Measurements from ENCODE around the gene CEP131.

Gene CEP131

DNA sequence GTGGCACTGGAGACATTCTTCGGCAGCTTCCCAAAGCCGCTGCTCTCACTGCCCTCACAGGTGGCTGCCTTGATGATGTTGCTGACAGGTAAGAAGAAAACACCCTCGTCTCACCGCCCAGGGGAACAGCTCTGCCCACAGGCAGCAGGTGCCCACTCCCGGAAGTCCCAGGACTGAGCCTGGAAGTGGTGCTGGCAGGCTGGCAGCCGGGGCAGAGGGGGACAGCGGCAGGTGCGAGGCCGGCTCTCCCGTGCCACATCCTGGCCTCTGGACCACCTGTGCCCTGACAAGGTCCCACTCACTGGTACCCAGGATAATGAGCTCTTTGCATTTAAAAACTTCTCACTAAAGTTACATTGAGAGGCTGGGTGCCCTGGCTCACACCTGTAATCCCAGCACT lies 20.4 kb downstream of the CEP131 start:
- H3K36me3 ChIP-seq (ENCODE audit: control insufficient read depth in 2 of 2, insufficient read depth in 1 of 2, low read length in 2 of 2) = peaks cover 9 to 69% of the 10 kb centered on the region in 2 experiments; a peak in 2 of 3 replicates
- no peaks in the 10 kb centered on the region for H3K4me1 ChIP-seq (ENCODE audit: control insufficient read depth, insufficient read depth, low read length)
- H3K27ac ChIP-seq (ENCODE audit: extremely low read depth, low read depth, low read length) = no peak overlapping the region
- TF ChIP-seq ZNF366 (tag by site-specific recombination; conservative IDR thresholded peaks at IDR 0.05) (no peak), ZNF214 (tag by site-specific recombination; IDR thresholded peaks at IDR 0.05; ENCODE audit: borderline replicate concordance) (no peak), ZNF585B (tag by site-specific recombination; IDR thresholded peaks at IDR 0.05) (no peak), ZNF514 (tag by site-specific recombination; IDR thresholded peaks at IDR 0.05) (no peak), ZNF561 (tag by site-specific recombination; IDR thresholded peaks at IDR 0.05; ENCODE audit: borderline replicate concordance) (no peak), ZNF266 (tag by site-specific recombination; IDR thresholded peaks at IDR 0.05; ENCODE audit: low read depth) (no peak), YY1 (tag by site-specific recombination; IDR thresholded peaks at IDR 0.05) (no peak), ZNF175 (tag by site-specific recombination; IDR thresholded peaks at IDR 0.05) (no peak), BCL11A (tag by site-specific recombination; IDR thresholded peaks at IDR 0.05; ENCODE audit: low read depth) (no peak), TCF7L2 (IDR thresholded peaks at IDR 0.05; ENCODE audit: borderline replicate concordance, low read depth, low read length) (no peak), ZNF211 (tag by site-specific recombination; IDR thresholded peaks at IDR 0.05; ENCODE audit: low read depth) (no peak), ZNF292 (tag by site-specific recombination; IDR thresholded peaks at IDR 0.05; ENCODE audit: borderline replicate concordance, low read depth) (no peak), ZNF626 (tag by site-specific recombination; IDR thresholded peaks at IDR 0.05) (no peak), ZNF133 (tag by site-specific recombination; IDR thresholded peaks at IDR 0.05) (no peak)
- TF ChIP-seq, protein P1, sequence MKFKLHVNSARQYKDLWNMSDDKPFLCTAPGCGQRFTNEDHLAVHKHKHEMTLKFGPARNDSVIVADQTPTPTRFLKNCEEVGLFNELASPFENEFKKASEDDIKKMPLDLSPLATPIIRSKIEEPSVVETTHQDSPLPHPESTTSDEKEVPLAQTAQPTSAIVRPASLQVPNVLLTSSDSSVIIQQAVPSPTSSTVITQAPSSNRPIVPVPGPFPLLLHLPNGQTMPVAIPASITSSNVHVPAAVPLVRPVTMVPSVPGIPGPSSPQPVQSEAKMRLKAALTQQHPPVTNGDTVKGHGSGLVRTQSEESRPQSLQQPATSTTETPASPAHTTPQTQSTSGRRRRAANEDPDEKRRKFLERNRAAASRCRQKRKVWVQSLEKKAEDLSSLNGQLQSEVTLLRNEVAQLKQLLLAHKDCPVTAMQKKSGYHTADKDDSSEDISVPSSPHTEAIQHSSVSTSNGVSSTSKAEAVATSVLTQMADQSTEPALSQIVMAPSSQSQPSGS (tag by site-specific recombination; IDR thresholded peaks at IDR 0.05; ENCODE audit: low read depth) = no peak
- TF ChIP-seq, protein P2, sequence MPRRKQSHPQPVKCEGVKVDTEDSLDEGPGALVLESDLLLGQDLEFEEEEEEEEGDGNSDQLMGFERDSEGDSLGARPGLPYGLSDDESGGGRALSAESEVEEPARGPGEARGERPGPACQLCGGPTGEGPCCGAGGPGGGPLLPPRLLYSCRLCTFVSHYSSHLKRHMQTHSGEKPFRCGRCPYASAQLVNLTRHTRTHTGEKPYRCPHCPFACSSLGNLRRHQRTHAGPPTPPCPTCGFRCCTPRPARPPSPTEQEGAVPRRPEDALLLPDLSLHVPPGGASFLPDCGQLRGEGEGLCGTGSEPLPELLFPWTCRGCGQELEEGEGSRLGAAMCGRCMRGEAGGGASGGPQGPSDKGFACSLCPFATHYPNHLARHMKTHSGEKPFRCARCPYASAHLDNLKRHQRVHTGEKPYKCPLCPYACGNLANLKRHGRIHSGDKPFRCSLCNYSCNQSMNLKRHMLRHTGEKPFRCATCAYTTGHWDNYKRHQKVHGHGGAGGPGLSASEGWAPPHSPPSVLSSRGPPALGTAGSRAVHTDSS (tag by site-specific recombination; IDR thresholded peaks at IDR 0.05) = no peak
- TF ChIP-seq, protein P3, sequence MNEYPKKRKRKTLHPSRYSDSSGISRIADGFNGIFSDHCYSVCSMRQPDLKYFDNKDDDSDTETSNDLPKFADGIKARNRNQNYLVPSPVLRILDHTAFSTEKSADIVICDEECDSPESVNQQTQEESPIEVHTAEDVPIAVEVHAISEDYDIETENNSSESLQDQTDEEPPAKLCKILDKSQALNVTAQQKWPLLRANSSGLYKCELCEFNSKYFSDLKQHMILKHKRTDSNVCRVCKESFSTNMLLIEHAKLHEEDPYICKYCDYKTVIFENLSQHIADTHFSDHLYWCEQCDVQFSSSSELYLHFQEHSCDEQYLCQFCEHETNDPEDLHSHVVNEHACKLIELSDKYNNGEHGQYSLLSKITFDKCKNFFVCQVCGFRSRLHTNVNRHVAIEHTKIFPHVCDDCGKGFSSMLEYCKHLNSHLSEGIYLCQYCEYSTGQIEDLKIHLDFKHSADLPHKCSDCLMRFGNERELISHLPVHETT (tag by site-specific recombination; IDR thresholded peaks at IDR 0.05) = no peak
- ChIA-PET POLR2A (interaction anchor here (1.0 kb wide), 1 partner anchor 12 kb away, joined by 3 read pairs; no protein-coding TSS in a partner anchor), CTCF (no interaction called here)
- H3K4me3 ChIP-seq (ENCODE audit: low read depth, low read length) = no peak overlapping the region
- no peaks in the 10 kb centered on the region for H3K9me3 ChIP-seq (ENCODE audit: control insufficient read depth, insufficient read depth, low read depth, low read length)

DNA sequence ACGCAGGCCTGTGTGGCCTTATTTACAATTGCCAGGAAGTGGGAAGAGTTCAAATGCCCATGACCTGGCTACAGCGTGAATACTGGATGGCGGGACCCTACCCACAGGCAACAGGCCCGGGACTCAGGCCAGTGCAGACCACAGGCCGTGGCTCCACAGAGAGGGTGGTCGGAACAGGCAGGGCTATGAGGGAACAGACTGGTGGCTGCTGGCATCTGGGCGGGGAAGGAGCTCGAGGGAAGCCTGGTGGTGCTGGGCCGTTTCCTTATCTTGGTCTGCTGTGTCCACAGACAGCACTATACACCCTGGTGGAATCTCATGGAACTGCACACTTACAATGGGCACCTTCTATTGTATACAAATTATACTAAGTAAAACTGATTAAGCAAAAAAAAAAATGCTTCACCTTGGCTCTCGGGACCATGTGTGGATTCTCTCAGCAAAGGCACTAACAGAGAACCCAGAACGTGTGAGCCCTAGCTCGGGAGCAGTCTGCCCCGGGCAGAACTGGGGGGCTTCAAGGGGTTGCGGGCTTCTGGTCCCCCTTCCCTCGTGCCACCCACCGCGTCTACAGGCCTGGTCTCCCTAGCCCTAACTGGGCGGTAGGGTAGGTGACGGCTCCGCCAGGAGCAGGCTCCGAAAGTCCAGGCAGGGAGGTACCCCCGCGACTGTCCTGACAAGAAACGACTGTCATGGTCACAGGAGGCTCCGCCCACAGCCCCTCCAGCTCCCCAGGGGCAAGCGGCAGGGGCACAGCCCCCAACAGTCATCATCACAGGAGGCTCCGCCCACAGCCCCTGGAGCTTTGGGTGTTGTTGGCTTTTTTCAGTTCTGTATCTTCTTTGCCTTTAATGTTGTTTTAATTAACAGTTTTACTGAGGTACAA lies 21.8 kb downstream of the CEP131 start:
- ChIA-PET CTCF (interaction anchor here (0.5 to 2.1 kb wide), 22 partner anchors 10 to 778 kb away, joined by 3 to 12 read pairs (median 4); partner anchors contain the start of genes NDUFAF8, PVALEF and TEPSIN), POLR2A (interaction anchor here (0.7 to 1.3 kb wide), 3 partner anchors 22 to 379 kb away, joined by 3 read pairs; partner anchors contain the start of gene CEP131)
- H3K9me3 ChIP-seq (ENCODE audit: control insufficient read depth, insufficient read depth, low read depth, low read length) = no peaks in the 10 kb centered on the region
- TF ChIP-seq, protein P4, sequence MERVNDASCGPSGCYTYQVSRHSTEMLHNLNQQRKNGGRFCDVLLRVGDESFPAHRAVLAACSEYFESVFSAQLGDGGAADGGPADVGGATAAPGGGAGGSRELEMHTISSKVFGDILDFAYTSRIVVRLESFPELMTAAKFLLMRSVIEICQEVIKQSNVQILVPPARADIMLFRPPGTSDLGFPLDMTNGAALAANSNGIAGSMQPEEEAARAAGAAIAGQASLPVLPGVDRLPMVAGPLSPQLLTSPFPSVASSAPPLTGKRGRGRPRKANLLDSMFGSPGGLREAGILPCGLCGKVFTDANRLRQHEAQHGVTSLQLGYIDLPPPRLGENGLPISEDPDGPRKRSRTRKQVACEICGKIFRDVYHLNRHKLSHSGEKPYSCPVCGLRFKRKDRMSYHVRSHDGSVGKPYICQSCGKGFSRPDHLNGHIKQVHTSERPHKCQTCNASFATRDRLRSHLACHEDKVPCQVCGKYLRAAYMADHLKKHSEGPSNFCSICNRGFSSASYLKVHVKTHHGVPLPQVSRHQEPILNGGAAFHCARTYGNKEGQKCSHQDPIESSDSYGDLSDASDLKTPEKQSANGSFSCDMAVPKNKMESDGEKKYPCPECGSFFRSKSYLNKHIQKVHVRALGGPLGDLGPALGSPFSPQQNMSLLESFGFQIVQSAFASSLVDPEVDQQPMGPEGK (tag by site-specific recombination; IDR thresholded peaks at IDR 0.05) = peak; percentile 27; the same call in 1 of the 2 replicates
- no peak for TF ChIP-seq KLF10 (tag by site-specific recombination; IDR thresholded peaks at IDR 0.05)
- TF ChIP-seq ZSCAN30 (tag by site-specific recombination; IDR thresholded peaks at IDR 0.05) = peak; percentile 66
- peak; percentile 37; the same call in 1 of the 2 replicates for TF ChIP-seq GLIS2 (tag by site-specific recombination; IDR thresholded peaks at IDR 0.05)
- no peak for TF ChIP-seq ZNF585B (tag by site-specific recombination; IDR thresholded peaks at IDR 0.05)
- no peak overlapping the region for H3K4me3 ChIP-seq (ENCODE audit: low read depth, low read length)
- no peaks in the 10 kb centered on the region for H3K4me1 ChIP-seq (ENCODE audit: control insufficient read depth, insufficient read depth, low read length)
- 0 out of 2 replicates have a peak overlapping the region, but pooled peaks have one; percentile 14 for H3K27ac ChIP-seq (ENCODE audit: extremely low read depth, low read depth, low read length)
- H3K36me3 ChIP-seq (ENCODE audit: control insufficient read depth in 2 of 2, insufficient read depth in 1 of 2, low read length in 2 of 2) = peaks cover 8 to 74% of the 10 kb centered on the region in 2 experiments; a peak in 2 of 3 replicates
